PC-3 (cell line): ENCODE data around the gene MSMO1. TPM values are rescaled to one million over a fixed set of nuclear protein-coding genes. Genes with fewer than 3 reads are reported as not detected.
A peak's percentile ranks its signal among the peaks of the same experiment; 100 is the strongest.

Source experiments
- ATAC-seq: fragments of 200-7000 bp; cut with Tn5 transposase; 2 replicates; pipeline ENCODE4 v1.9.1; 2020; ENCODE audit warnings: mild to moderate bottlenecking, moderate library complexity
- BruUV-seq: library from RNA; stranded (reverse); fragments of 400-500 nt; replicated peaks from 2 replicates; lab custom pipeline; 2021; lab: Mats Ljungman, UMichigan
- CTCF ChIA-PET: fragments of 300-600 bp; sonication (Branson Sonifier 250); formaldehyde crosslinking; loops from one replicate; lab custom pipeline; 2022; ENCODE audit warnings: antibody characterized with exemption; lab: Charles Lee
- POLR2A ChIA-PET: fragments of 300-600 bp; sonication (Branson Sonifier 250); formaldehyde crosslinking; loops from one replicate; lab custom pipeline; 2022; ENCODE audit warnings: antibody characterized with exemption; ENCODE audit not compliant: unreplicated experiment; lab: Charles Lee
- DNase-seq: peaks from one replicate; pipeline ENCODE4 v3.0.0-alpha.2; 2015
- H2AFZ ChIP-seq: fragments of 300-600 bp; sonication (generic); 2 replicates; pipeline ENCODE4 v1.6.0; 2016; ENCODE audit warnings: antibody characterized with exemption, low read length
- H3F3A ChIP-seq: fragments of 300-600 bp; sonication (generic); one replicate; pipeline ENCODE4 v1.6.0; 2017; ENCODE audit warnings: antibody characterized with exemption, low read length, control low read depth, mild to moderate bottlenecking; ENCODE audit not compliant: unreplicated experiment
- H3K27ac ChIP-seq: fragments of 300-600 bp; sonication (generic); 2 replicates; pipeline ENCODE4 v1.5.1; 2016; ENCODE audit warnings: mild to moderate bottlenecking, low read length
- H3K27me3 ChIP-seq: fragments of 300-600 bp; sonication (generic); 2 replicates; pipeline ENCODE4 v1.6.1; 2016; ENCODE audit warnings: low read length, mixed read lengths
- H3K36me3 ChIP-seq: fragments of 300-600 bp; sonication (generic); 2 replicates; pipeline ENCODE4 v1.6.1; 2016; ENCODE audit warnings: low read depth, mixed run types, low read length, mixed read lengths
- H3K4me1 ChIP-seq: fragments of 300-600 bp; sonication (generic); 2 replicates; pipeline ENCODE4 v1.5.1; 2016; ENCODE audit warnings: low read length; ENCODE audit not compliant: insufficient read depth
- H3K4me2 ChIP-seq: fragments of 300-600 bp; sonication (generic); 2 replicates; pipeline ENCODE4 v1.6.0; 2016; ENCODE audit warnings: low read length
- H3K4me3 ChIP-seq: fragments of 300-600 bp; sonication (generic); 2 replicates; pipeline ENCODE4 v1.5.1; 2016; ENCODE audit warnings: mild to moderate bottlenecking, low read length, mixed read lengths
- H3K79me2 ChIP-seq: fragments of 300-600 bp; sonication (generic); 2 replicates; pipeline ENCODE4 v1.6.1; 2017; ENCODE audit warnings: low read length, mixed read lengths
- H3K9ac ChIP-seq: fragments of 300-600 bp; sonication (generic); 2 replicates; pipeline ENCODE4 v1.6.0; 2016; ENCODE audit warnings: mild to moderate bottlenecking, low read length
- H3K9me2 ChIP-seq: fragments of 300-600 bp; sonication (generic); replicated peaks from 2 replicates; pipeline ENCODE4 v1.6.1; 2016; ENCODE audit warnings: mixed run types, low read length, mixed read lengths
- H3K9me3 ChIP-seq: fragments of 300-600 bp; sonication (generic); 2 replicates; pipeline ENCODE4 v1.6.1; 2016; ENCODE audit warnings: low read length, mixed read lengths
- H4K20me1 ChIP-seq: fragments of 300-600 bp; sonication (generic); 2 replicates; pipeline ENCODE4 v1.6.1; 2016; ENCODE audit warnings: low read length, mixed read lengths
- CTCF ChIP-seq: fragments of 300-600 bp; sonication (generic); conservative IDR thresholded peaks from 2 replicates; pipeline ENCODE4 v1.5.1; 2017; ENCODE audit warnings: antibody characterized with exemption, low read depth, mild to moderate bottlenecking, low read length
- EZH2 ChIP-seq: fragments of 300-600 bp; sonication (generic); IDR thresholded peaks from one replicate; pipeline ENCODE4 v1.6.1; 2017; ENCODE audit warnings: antibody characterized with exemption, mild to moderate bottlenecking, low read length; ENCODE audit not compliant: unreplicated experiment
- EZH2phosphoT487 ChIP-seq: fragments of 300-600 bp; sonication (generic); IDR thresholded peaks from 2 replicates; pipeline ENCODE4 v1.6.1; 2018; ENCODE audit warnings: mild to moderate bottlenecking, antibody characterized with exemption, low read length, borderline replicate concordance
- intact Hi-C: fragments of 100-400 bp; cut with micrococcal nuclease; formaldehyde crosslinking; loops from 2 replicates; pipeline ENCODE4 v1.9.0; 2023
- total RNA-seq: library from RNA; depleted of rRNA; stranded (reverse); fragments of >200 nt; gene quantifications from 2 replicates; pipeline ENCODE4 v1.2.3, GENCODE V29; 2014

MSMO1 gene
- total RNA-seq, 1 experiment from 2014 or later: 37.6 TPM

DNA sequence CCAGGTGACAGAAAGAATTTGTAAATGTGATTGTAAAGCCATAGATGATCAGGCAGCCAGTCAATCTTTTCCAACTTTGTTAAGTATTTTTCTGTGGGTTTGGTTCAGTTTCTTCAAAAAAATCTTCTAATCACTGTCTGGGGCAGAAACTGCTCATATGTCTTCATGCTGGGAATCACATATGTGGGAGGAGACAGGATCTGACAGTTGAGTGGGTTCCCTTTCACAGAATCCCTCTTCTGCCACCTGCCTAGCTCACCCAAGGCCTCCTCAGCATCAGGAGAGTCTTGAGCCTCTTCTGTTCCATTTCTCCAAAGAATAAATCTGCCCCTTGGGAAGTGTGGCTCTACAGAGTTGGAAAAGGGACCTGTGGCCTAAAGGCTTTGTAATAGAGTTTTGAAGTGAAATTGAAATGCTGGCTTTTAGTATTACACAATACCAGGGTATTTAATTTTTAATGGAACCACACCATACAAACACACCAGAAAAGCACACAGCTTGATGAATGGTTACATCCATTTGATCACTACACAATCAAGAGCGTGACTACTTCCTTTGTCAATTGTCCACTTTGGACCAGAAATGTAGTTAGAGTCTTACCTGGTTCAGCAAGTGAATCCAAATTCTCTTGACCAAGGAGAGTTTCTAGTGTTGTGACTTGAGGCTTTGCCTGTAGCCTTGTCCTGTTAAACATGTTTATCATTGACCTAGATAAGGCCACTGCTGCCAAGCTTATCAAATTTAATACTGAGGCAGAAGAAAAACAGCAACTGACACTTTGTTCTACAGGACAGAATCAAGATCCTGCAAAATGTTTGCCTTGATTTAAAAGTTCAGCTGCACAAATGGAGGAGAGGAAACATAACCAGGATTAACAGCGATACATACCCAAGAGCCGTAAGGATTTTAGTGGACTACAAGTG, 20.4 kb downstream of the MSMO1 start:
- H4K20me1 ChIP-seq: no peaks in the 10 kb centered on the region
- no peak overlapping the region for H3K4me3 ChIP-seq
- H3K9me3 ChIP-seq: no peaks in the 10 kb centered on the region
- ChIA-PET CTCF (no interaction called here), POLR2A (no interaction called here)
- BruUV-seq: no TSS peak
- H3K9me2 ChIP-seq: no peaks in the 10 kb centered on the region
- no peaks in the 10 kb centered on the region for H3K27me3 ChIP-seq
- no peak overlapping the region for H2AFZ ChIP-seq
- H3K79me2 ChIP-seq: no peaks in the 10 kb centered on the region
- H3F3A ChIP-seq: no peaks in the 10 kb centered on the region
- intact Hi-C loops: no loop called here
- DNase-seq (no peak), ATAC-seq (no peak)
- no peak overlapping the region for H3K9ac ChIP-seq
- no peaks in the 10 kb centered on the region for H3K4me1 ChIP-seq
- H3K4me2 ChIP-seq: no peak overlapping the region
- no peak for TF ChIP-seq EZH2
- H3K36me3 ChIP-seq: no peaks in the 10 kb centered on the region
- H3K27ac ChIP-seq: no peak overlapping the region

DNA sequence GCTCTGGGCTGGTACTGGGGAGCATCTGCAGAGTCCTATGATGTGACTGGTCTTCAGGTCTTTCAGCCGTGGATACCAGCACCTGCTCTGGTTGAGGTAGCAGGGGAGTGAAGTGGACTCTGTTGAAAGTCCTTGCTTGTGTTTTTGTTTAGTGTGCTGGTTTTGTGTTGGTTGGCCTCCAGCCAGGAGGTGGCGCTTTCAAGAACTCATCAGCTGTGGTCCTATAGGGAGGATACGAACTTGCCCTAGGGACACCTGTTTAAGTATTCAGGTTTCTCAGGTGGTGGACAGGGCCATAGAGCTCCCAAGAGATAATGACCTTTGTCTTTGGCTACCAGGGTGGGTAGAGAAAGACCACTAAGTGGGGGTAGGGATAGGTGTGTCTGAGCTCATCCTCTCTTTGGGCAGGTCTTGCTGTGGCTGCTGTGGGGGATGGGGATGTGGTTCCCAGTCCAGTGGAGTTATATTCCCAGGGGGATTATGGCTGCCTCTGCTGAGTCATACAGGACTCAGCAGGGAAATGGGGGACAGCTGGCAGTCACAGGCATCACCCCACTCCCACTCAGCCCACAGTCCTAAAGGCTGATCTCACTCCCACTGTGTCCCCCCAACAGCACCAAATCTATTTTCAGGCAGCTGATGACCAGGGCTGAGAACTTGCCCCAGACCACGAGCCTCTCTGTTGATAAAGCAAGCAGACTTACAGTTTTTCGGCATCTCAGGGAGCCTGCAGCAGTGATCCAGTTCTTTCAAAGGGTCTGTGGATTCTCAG, 24.1 kb downstream of the MSMO1 start:
- H3K9me2 ChIP-seq: no peaks in the 10 kb centered on the region
- H3K4me3 ChIP-seq: no peak overlapping the region
- H3K4me1 ChIP-seq: no peaks in the 10 kb centered on the region
- no peaks in the 10 kb centered on the region for H3K36me3 ChIP-seq
- ChIA-PET POLR2A (no interaction called here), CTCF (no interaction called here)
- H3F3A ChIP-seq: no peaks in the 10 kb centered on the region
- H3K4me2 ChIP-seq: no peak overlapping the region
- BruUV-seq: no TSS peak
- H4K20me1 ChIP-seq: no peaks in the 10 kb centered on the region
- TF ChIP-seq CTCF: no peak
- TF ChIP-seq EZH2phosphoT487: no peak
- TF ChIP-seq EZH2: no peak
- no peaks in the 10 kb centered on the region for H3K9me3 ChIP-seq
- no peak overlapping the region for H3K9ac ChIP-seq
- no peak overlapping the region for H3K27ac ChIP-seq
- H2AFZ ChIP-seq: no peak overlapping the region
- H3K27me3 ChIP-seq: no peaks in the 10 kb centered on the region
- DNase-seq (no peak), ATAC-seq (no peak)
- no peaks in the 10 kb centered on the region for H3K79me2 ChIP-seq
- intact Hi-C loops: no loop called here

- intact Hi-C loops: loop anchor here (1.0 kb wide), 1 partner anchor 108 kb away; no protein-coding TSS in a partner anchor
- no peaks in the 10 kb centered on the region for H3F3A ChIP-seq
- CTCF ChIA-PET: interaction anchor here (0.7 to 0.9 kb wide), 2 partner anchors 105 to 293 kb away, joined by 3 to 4 read pairs; no protein-coding TSS in a partner anchor
- H3K27ac ChIP-seq: no peak overlapping the region
- POLR2A ChIA-PET: no interaction called here
- no peak overlapping the region for H2AFZ ChIP-seq
- no peak overlapping the region for H3K4me3 ChIP-seq
- H3K9me3 ChIP-seq: no peaks in the 10 kb centered on the region
- H3K36me3 ChIP-seq: no peaks in the 10 kb centered on the region
- H3K79me2 ChIP-seq: no peaks in the 10 kb centered on the region
- no peaks in the 10 kb centered on the region for H4K20me1 ChIP-seq
- no TSS peak for BruUV-seq
- no peak for TF ChIP-seq EZH2
- TF ChIP-seq CTCF: peak; percentile 73
- H3K4me1 ChIP-seq: no peaks in the 10 kb centered on the region
- no peaks in the 10 kb centered on the region for H3K27me3 ChIP-seq
- no peaks in the 10 kb centered on the region for H3K9me2 ChIP-seq
- H3K4me2 ChIP-seq: no peak overlapping the region
- ATAC-seq: peak; percentile 73
- peak; percentile 54 for DNase-seq
- no peak overlapping the region for H3K9ac ChIP-seq
Observed at GRCh38 chr4:165355900-165356300, 28.4 kb downstream of the MSMO1 start.
